Heart right ventricle (tissue), 16 donors: Measurements from ENCODE around the gene PCSK5. TPM values are rescaled to one million over a fixed set of nuclear protein-coding genes. Genes with fewer than 3 reads are reported as not detected.
A peak's percentile ranks its signal among the peaks of the same experiment; 100 is the strongest.

Experiments used
- ATAC-seq, 8 donors: fragments of 200-7000 bp; cut with Tn5 transposase; one replicate each; pipeline ENCODE4 v1.9.1; 2020; ENCODE audit warnings: mild to moderate bottlenecking in 8 of 8, moderate library complexity in 8 of 8, moderate number of reproducible peaks in 1 of 8
- DNase-seq, 2 donors: peaks; one replicate each; pipeline ENCODE4 v3.0.0-alpha.2; 2020
- H3K27ac ChIP-seq, 10 donors: fragments of 200-600 bp; sonication (generic) in 2 of 10; one replicate each; pipeline versions ENCODE4 v1.5.0 to v1.8.0; 2020 to 2022; ENCODE audit warnings: mild to moderate bottlenecking in 3 of 10
- H3K27me3 ChIP-seq, 7 donors: fragments of 200-600 bp; one replicate each; pipeline ENCODE4 v1.8.0; 2021 to 2022; ENCODE audit warnings: mild to moderate bottlenecking in 2 of 7
- H3K36me3 ChIP-seq, 9 donors: fragments of 200-600 bp; sonication (generic) in 1 of 9; one replicate each; pipeline versions ENCODE4 v1.5.0 to v1.8.0; 2020 to 2022; ENCODE audit warnings: mild to moderate bottlenecking in 2 of 9
- H3K4me1 ChIP-seq, 9 donors: fragments of 200-600 bp; sonication (generic) in 1 of 9; one replicate each; pipeline versions ENCODE4 v1.5.0 to v1.8.0; 2020 to 2022; ENCODE audit warnings: mild to moderate bottlenecking in 4 of 9
- H3K4me3 ChIP-seq, 10 donors: fragments of 200-600 bp; sonication (generic) in 2 of 10; one replicate each; pipeline versions ENCODE4 v1.5.0 to v1.8.0; 2020 to 2022; ENCODE audit warnings: mild to moderate bottlenecking in 7 of 10, moderate library complexity in 2 of 10
- H3K9me3 ChIP-seq, 11 donors: fragments of 200-600 bp in 10 of 11; sonication (generic) in 2 of 11; one replicate each; pipeline versions ENCODE4 v1.5.0 to v1.8.0; 2013 to 2022; ENCODE audit warnings: mild to moderate bottlenecking in 2 of 11, control low read depth in 1 of 11, moderate library complexity in 1 of 11
- WGBS, 2 donors: extraction: QIAGEN DNeasy Blood & Tissue Kit; methylation state at CpG; one replicate each; pipeline ENCODE4 v1.1.7; 2013; ENCODE audit warnings: inconsistent platforms in 1 of 2; 5-methylcytosine and 5-hydroxymethylcytosine counted together
- intact Hi-C, 10 donors: fragments of 100-400 bp; cut with DNase I; formaldehyde crosslinking; loops; one replicate each; pipeline versions ENCODE4 v1.11.1 to v1.14.2; 2022
- polyA plus RNA-seq, 2 donors: library from polyadenylated mRNA; stranded (reverse); fragments of 200-250 nt; gene quantifications; one replicate each; pipeline ENCODE4 v1.2.3, GENCODE V29; 2013
- total RNA-seq, 10 donors: library from RNA; stranded (reverse); fragmentation: NEBNext Ultra II Directional in 3 of 10; extraction: Animal tissue kit (Norgen Biotek cat#: 25700) in 3 of 10; gene quantifications; one replicate each; pipeline versions ENCODE4 v1.2.1 to v1.2.4, GENCODE V29; 2021 to 2023
- TF ChIP-seq, protein P1 (sequence below), 9 donors: fragments of 200-600 bp; sonication (generic) in 2 of 9; IDR thresholded peaks; one replicate each; pipeline versions ENCODE4 v1.5.0 to v1.8.0; 2021 to 2022; ENCODE audit warnings: antibody characterized with exemption in 9 of 9, mild to moderate bottlenecking in 5 of 9, moderate library complexity in 1 of 9
- donor health status: Arrhythmogenic right ventricular cardiomyopathy.
- donor health status: ischemic (EF 13 %, LVEDD 7.1; RV severe dilation, severe dysfunction).
- donor health status: healthy with polysubstance abuse.
- donor health status: DM: no; HTN: yes; CAD: no.
- donor health status: DM: no; HTN: no; CAD: no.
- donor health status: ischemic (EF 25% LVEDD 6.9; RV normal size, moderate dysfunction).
- donor health status: ischemic (EF 25% LVEDD 5.7; RV mildly dilated, moderate dysfunction).
- donor health status: healthy.
- donor health status: DM: yes; HTN: yes; CAD: no.
- donor health status: Ischemic cardiomyopathy.
- donor health status: ischemic (EF 35%, LVEDD 5.7; RV mildly dilated, moderate dysfunction).
- donor health status: nonischemic (EF 11% LVEDD 7.7; RV severe dilation, severe dysfunction).
- donor health status: DM: yes; HTN: yes; CAD: no.
- donor health status: PGD.
- donor health status: ischemic (EF 29% LVEDD 5.4; RV normal size, mild dysfunction).
- donor health status: nonischemic (EF 23%, LVEDD 6.1; RV moderate dilation, normal function).

PCSK5 gene
- total and polyA plus RNA-seq, 12 donors = 1.8 to 8.3 (median 5.7) TPM

- DNase-seq (peak; percentile 94 to 96), ATAC-seq (peak; percentile 97 to 99 (median 98))
- H3K36me3 ChIP-seq = peaks cover 0 to 14% (median 4%) of the 10 kb centered on the region in 9 donors
- H3K4me1 ChIP-seq = peaks cover 0 to 42% (median 29%) of the 10 kb centered on the region in 9 donors
- H3K27ac ChIP-seq = peak within 1 kb of the TSS; percentile 85 to 98 (median 90)
- peak within 1 kb of the TSS; percentile 81 to 98 (median 94) for H3K4me3 ChIP-seq
- no peaks in the 10 kb centered on the region for H3K27me3 ChIP-seq
- WGBS, 2 donors = 0% methylated on average over 73 to 80 of the region's 81 CpGs
- TF ChIP-seq, protein P1, sequence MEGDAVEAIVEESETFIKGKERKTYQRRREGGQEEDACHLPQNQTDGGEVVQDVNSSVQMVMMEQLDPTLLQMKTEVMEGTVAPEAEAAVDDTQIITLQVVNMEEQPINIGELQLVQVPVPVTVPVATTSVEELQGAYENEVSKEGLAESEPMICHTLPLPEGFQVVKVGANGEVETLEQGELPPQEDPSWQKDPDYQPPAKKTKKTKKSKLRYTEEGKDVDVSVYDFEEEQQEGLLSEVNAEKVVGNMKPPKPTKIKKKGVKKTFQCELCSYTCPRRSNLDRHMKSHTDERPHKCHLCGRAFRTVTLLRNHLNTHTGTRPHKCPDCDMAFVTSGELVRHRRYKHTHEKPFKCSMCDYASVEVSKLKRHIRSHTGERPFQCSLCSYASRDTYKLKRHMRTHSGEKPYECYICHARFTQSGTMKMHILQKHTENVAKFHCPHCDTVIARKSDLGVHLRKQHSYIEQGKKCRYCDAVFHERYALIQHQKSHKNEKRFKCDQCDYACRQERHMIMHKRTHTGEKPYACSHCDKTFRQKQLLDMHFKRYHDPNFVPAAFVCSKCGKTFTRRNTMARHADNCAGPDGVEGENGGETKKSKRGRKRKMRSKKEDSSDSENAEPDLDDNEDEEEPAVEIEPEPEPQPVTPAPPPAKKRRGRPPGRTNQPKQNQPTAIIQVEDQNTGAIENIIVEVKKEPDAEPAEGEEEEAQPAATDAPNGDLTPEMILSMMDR (IDR thresholded peaks at IDR 0.05) = peak in 8 of 9 donors; percentile 21 to 68 (median 47)
- peaks cover 0 to 12% (median 0%) of the 10 kb centered on the region in 11 donors for H3K9me3 ChIP-seq
- intact Hi-C loops = loop anchor here in 1 of 10 donors (10.0 kb wide), 1 partner anchor 1310 kb away; the partner anchor contains the start of genes NMRK1 and OSTF1
Measured at GRCh38 chr9:76394195-76394959, 503.9 kb downstream of the PCSK5 start, which contains the start of gene RFK. Gene RFK (minus strand): TSS chr9:76394426. CDS start chr9:76394171, 255 bp downstream.

GRCh38 chr9:76394960-76395252, 504.4 kb downstream of the PCSK5 start:
- ATAC-seq = peak; percentile 30 to 77 (median 69)
- 0 to 1% methylated on average over 11 of the region's 11 CpGs for WGBS, 2 donors
- Histone ChIP-seq H3K4me1 (peaks cover 0 to 41% (median 29%) of the 10 kb centered on the region in 9 donors), H3K4me3 (peak overlapping the region; percentile 81 to 98 (median 94)), H3K27ac (peak overlapping the region; percentile 85 to 98 (median 90)), H3K9me3 (peaks cover 0 to 12% (median 0%) of the 10 kb centered on the region in 11 donors), H3K36me3 (peaks cover 0 to 14% (median 4%) of the 10 kb centered on the region in 9 donors), H3K27me3 (no peaks in the 10 kb centered on the region)
- peak; percentile 36 to 54 for DNase-seq
- intact Hi-C loops = loop anchor here in 1 of 10 donors (10.0 kb wide), 1 partner anchor 1310 kb away; the partner anchor contains the start of genes NMRK1 and OSTF1
- TF ChIP-seq, protein P1 (IDR thresholded peaks at IDR 0.05) = no peak

GRCh38 chr9:76395381-76395780, 504.9 kb downstream of the PCSK5 start:
- Histone ChIP-seq H3K9me3 (peaks cover 0 to 12% (median 0%) of the 10 kb centered on the region in 11 donors), H3K4me3 (peak overlapping the region; percentile 81 to 98 (median 94)), H3K27me3 (no peaks in the 10 kb centered on the region), H3K4me1 (peaks cover 0 to 36% (median 27%) of the 10 kb centered on the region in 9 donors), H3K36me3 (peaks cover 0 to 14% (median 4%) of the 10 kb centered on the region in 9 donors), H3K27ac (peak overlapping the region in 9 of 10 donors; percentile 87 to 98 (median 92))
- no peak for DNase-seq
- TF ChIP-seq, protein P1 (IDR thresholded peaks at IDR 0.05) = no peak
- WGBS, 2 donors = 74 to 75% methylated on average over 10 of the region's 10 CpGs
- ATAC-seq = no peak
- intact Hi-C loops = loop anchor here in 1 of 10 donors (10.0 kb wide), 1 partner anchor 1311 kb away; the partner anchor contains the start of genes NMRK1 and OSTF1

DNA sequence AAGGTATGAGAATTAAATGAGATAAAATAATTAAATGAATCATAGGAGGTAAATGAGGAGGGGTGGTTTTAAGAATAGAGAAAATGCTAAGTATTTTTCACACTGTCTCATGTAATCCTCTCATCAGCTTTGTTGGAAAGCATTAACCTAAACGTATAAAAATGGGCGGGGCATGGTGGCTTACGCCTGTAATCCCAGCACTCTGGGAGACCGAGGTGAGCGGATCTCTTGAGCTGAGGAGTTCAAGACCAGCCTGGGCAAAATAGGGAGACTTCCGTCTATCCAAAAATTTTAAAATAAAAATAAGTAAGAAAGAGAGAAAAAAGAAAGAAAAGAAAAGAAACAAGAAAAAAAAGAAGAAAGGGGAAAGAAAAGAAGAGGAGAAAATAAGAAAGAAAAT, 505.7 kb downstream of the PCSK5 start:
- intact Hi-C loops = loop anchor here in 1 of 10 donors (10.0 kb wide), 1 partner anchor 1311 kb away; the partner anchor contains the start of genes NMRK1 and OSTF1

More for the DNA sequence above, 505.7 kb downstream of the PCSK5 start:
- Histone ChIP-seq H3K27ac (no peak overlapping the region), H3K9me3 (peaks cover 0 to 12% (median 0%) of the 10 kb centered on the region in 11 donors), H3K36me3 (peaks cover 0 to 14% (median 4%) of the 10 kb centered on the region in 9 donors), H3K4me1 (peaks cover 0 to 30% (median 20%) of the 10 kb centered on the region in 9 donors), H3K4me3 (no peak overlapping the region), H3K27me3 (no peaks in the 10 kb centered on the region)
- TF ChIP-seq, protein P1 (IDR thresholded peaks at IDR 0.05) = no peak
- 90 to 91% methylated on average over 6 of the region's 6 CpGs for WGBS, 2 donors
- ATAC-seq = no peak
- no peak for DNase-seq
